Measurements from ENCODE around the gene HAUS7.

Gene HAUS7

DNA sequence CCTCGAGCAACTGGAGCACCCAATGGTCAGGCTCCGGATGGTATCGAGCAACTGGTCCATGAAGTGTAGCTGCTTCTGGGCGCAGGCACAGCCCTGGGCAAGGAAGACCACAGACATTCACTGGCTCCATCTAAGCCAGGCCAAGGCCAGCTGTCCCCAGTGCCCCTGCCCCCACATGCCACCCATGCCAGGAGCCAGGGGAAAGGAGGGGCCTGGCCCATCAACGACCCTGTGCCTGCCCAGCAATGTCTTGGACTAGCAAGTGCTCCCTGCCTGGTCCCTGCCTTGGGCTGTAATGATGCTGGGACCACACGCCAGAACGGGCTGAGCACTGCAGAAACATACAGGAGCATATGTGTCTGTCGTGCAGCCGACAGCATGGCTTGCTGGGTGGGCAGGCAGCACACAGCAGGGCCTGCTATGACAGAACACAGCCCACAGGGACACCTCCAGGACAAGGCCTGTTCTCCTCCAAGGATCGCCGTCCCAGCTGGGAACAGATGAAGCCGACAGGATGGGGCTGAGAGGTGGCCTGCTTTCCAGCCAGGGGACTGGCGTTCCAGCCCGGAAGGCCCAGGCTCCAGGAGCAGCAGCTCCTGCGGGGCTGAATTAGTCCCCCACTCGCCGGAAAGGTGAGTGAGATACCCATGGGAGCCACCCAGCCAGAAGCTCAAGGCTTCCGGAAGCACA, 13.1 kb downstream of the HAUS7 start:
- Histone ChIP-seq H3K27me3 (ENCODE audit: insufficient read depth, low read depth, severe bottlenecking) (peaks cover 19% of the 10 kb centered on the region), H3K9me3 (ENCODE audit: severe bottlenecking) (no peaks in the 10 kb centered on the region), H3K36me3 (peaks cover 42% of the 10 kb centered on the region)

DNA sequence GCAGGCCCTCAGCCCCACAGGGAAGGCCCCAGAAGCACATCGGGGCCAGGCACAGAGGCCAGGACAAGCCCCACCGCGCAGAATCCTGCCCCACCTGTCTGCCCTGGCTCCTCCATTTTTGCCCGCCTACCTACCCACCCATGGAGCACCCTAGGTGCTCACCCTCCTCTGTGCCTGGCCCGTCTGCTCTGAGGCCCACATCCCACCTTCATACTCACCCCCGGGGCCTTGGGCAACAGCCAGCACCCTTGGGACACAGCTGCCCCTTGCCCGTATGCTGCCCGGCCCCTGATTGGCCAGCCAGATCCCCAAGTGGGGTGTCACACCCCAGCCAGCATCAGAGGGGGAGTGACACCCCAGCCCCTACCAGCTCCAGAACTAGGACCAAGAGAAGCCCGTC, 13.7 kb downstream of the HAUS7 start:
- Histone ChIP-seq H3K27ac (no peak overlapping the region), H3K9me3 (ENCODE audit: severe bottlenecking) (no peaks in the 10 kb centered on the region), H3K36me3 (peaks cover 42% of the 10 kb centered on the region), H3K27me3 (ENCODE audit: insufficient read depth, low read depth, severe bottlenecking) (peaks cover 19% of the 10 kb centered on the region), H3K4me3 (ENCODE audit: low read depth, low read length) (no peak overlapping the region)
- TF ChIP-seq, protein P1, sequence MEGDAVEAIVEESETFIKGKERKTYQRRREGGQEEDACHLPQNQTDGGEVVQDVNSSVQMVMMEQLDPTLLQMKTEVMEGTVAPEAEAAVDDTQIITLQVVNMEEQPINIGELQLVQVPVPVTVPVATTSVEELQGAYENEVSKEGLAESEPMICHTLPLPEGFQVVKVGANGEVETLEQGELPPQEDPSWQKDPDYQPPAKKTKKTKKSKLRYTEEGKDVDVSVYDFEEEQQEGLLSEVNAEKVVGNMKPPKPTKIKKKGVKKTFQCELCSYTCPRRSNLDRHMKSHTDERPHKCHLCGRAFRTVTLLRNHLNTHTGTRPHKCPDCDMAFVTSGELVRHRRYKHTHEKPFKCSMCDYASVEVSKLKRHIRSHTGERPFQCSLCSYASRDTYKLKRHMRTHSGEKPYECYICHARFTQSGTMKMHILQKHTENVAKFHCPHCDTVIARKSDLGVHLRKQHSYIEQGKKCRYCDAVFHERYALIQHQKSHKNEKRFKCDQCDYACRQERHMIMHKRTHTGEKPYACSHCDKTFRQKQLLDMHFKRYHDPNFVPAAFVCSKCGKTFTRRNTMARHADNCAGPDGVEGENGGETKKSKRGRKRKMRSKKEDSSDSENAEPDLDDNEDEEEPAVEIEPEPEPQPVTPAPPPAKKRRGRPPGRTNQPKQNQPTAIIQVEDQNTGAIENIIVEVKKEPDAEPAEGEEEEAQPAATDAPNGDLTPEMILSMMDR (IDR thresholded peaks at IDR 0.05; ENCODE audit: low read depth, low read length): no peak
- DNase-seq: no peak

More for the DNA sequence above, 13.1 kb downstream of the HAUS7 start:
- Histone ChIP-seq H3K4me3 (ENCODE audit: low read depth, low read length) (no peak overlapping the region), H3K27ac (no peak overlapping the region)
- DNase-seq: no peak
- TF ChIP-seq, protein P1 (IDR thresholded peaks at IDR 0.05; ENCODE audit: low read depth, low read length): no peak

DNA sequence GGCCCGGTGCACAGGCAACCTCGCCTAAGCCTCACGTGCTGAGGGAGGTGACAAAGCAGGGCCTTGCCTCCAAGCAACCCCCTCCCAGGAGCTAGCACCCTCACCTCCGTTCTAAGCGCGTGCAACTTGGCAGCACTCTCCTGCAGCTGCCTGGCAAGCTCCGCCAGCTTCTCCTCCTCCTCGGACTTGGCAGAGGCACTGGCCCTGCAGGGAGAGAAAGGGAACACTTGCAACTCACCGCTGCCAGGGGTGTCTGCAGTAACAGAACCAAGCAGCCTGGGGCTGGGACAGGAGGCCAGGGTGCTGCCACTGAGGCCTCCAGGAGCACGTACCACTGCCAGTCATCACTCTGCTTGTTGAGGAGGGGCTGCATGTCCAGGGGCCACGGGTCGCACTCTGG, 14.2 kb downstream of the HAUS7 start:
- H3K4me3 ChIP-seq (ENCODE audit: low read depth, low read length): no peak overlapping the region
- DNase-seq: no peak
- peaks cover 23% of the 10 kb centered on the region for H3K27me3 ChIP-seq (ENCODE audit: insufficient read depth, low read depth, severe bottlenecking)
- TF ChIP-seq, protein P1 (IDR thresholded peaks at IDR 0.05; ENCODE audit: low read depth, low read length): no peak
- H3K27ac ChIP-seq: no peak overlapping the region
- peaks cover 41% of the 10 kb centered on the region for H3K36me3 ChIP-seq
- no peaks in the 10 kb centered on the region for H3K9me3 ChIP-seq (ENCODE audit: severe bottlenecking)

DNA sequence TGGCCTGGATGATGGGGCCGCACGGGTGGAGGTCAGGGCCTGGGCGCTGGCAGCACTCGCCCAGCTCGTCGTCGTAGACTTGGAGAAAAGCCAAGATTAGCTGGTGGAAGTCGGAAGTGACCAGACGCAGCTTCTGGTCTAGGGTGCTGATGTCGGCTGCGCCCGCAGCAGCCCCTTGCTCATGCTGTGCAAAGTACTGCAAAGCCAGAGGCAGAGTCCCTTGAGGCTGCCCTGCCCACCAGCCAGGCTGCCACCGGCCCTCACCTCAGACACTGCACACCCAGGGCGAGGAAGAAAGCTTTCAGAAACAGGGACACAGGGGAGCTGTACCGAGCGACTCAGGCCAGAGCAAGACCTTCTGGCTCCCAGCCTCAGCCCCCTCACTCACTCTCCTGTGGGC, 14.8 kb downstream of the HAUS7 start:
- Histone ChIP-seq H3K36me3 (peaks cover 36% of the 10 kb centered on the region), H3K9me3 (ENCODE audit: severe bottlenecking) (no peaks in the 10 kb centered on the region), H3K27ac (no peak overlapping the region), H3K27me3 (ENCODE audit: insufficient read depth, low read depth, severe bottlenecking) (peaks cover 26% of the 10 kb centered on the region), H3K4me3 (ENCODE audit: low read depth, low read length) (no peak overlapping the region)
- DNase-seq: no peak
- TF ChIP-seq, protein P1 (IDR thresholded peaks at IDR 0.05; ENCODE audit: low read depth, low read length): no peak

DNA sequence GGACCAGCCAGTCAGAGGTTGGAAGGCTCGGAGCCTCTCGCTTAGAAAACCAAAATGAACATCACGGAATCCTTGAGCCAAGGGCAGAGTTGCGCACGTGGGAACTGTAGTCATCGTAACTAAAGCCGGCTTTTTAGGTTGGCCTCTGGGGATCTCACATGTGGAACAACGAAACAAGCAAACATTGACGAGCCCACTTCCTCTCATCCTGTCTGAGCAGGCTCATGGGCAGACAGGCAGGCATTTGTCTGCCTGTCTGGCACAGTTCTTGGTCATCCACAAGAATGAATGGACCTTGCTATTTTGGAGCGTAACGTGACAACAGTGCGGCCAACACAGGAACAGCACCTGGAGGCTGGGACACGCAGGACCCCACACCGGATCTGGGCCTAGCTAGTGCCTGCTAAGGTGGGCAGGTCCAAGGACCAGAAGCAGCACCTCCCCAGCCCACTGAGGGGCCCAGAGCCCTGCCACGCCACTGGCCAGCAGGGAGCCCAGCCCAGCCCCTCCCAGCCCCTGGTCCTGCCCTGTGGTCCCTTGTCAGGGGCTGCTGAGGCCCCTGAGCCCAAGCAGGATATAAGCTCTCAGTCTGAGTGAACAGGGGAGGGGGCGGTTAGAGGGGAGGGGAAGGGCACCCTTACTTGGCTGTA, 15.3 kb downstream of the HAUS7 start:
- Histone ChIP-seq H3K9me3 (ENCODE audit: severe bottlenecking) (no peaks in the 10 kb centered on the region), H3K4me3 (ENCODE audit: low read depth, low read length) (no peak overlapping the region), H3K27me3 (ENCODE audit: insufficient read depth, low read depth, severe bottlenecking) (peaks cover 26% of the 10 kb centered on the region), H3K27ac (no peak overlapping the region), H3K36me3 (peaks cover 33% of the 10 kb centered on the region)
- TF ChIP-seq, protein P1 (IDR thresholded peaks at IDR 0.05; ENCODE audit: low read depth, low read length): no peak
- no peak for DNase-seq
